CD4-positive, alpha-beta T cell treated with Interferon alpha-2 for 1 hour (primary cell): Measurements from ENCODE around the gene TCEANC.

Experiments used
- DNase-seq, 2 donors: peaks; one replicate each; pipeline ENCODE4 v3.0.0-alpha.2; 2020 to 2022

The TCEANC gene

DNA sequence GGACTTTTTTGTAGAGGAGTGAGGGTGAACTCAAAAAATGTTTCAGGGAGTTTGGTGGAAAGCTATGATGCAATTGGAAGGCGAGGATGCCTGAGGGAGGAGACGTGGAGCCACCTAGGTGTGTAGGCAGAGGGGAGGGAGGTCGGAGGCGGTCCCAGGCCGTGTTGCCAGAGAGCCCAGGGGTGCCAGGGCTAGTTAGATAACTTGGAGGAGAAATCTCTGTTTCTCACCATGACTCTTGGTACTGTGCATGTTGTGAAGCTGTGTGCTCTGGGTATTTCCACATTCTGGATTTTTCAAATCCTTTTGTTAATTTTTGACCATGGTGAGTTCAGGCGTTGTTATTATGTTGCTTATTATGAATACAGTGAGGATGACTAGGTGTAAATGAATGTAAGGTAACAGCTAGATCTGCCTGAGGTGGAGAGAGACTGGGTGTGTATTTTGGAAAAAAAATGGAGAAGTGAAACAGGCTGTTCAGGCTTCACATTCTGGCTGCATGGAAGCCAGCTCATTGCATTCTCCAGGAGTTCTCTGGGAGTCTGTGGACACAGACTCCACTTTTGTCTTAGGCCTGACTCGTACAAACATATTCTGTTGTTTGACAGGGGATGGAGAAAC lies 40.5 kb downstream of the TCEANC start:
- DNase-seq: no peak

DNA sequence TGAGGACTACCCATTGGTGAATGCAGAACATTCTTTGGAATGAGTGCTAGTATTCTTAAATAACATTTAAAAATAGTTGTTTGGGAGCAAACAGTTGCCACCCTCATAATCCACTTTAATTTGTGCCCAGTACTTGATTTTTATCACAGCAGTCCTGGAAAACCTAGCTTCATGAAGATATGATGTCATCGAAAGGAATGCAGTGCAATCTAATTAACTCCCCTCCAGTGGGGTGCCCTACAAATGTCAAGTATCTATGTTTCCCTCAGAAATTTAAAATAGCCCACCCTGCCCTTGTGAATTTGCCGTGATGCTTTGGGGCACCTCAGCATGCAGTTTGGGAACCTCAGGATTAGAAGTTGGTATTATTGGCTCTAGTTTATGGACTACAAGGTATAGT lies 41.4 kb downstream of the TCEANC start:
- DNase-seq: no peak

DNA sequence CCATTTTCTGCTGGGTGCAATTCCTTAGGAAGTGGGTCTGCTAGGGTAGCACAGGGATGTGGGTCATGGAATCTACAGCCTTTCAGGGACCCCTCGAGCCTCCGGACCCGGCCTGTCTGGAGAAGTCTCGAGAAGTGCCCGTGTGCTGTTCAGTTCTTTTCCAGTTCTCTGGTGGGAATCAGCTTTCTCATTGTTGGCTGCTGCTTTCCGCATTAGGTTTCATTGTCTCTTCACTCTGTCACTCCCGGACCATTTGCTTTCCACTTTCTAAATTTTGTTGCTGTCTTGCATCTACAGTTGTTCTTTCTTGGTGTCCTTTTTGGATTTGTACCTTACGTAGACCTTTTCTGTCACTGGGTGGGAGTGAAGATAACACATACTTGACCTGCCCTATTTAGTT lies 42.0 kb downstream of the TCEANC start:
- DNase-seq: no peak

DNA sequence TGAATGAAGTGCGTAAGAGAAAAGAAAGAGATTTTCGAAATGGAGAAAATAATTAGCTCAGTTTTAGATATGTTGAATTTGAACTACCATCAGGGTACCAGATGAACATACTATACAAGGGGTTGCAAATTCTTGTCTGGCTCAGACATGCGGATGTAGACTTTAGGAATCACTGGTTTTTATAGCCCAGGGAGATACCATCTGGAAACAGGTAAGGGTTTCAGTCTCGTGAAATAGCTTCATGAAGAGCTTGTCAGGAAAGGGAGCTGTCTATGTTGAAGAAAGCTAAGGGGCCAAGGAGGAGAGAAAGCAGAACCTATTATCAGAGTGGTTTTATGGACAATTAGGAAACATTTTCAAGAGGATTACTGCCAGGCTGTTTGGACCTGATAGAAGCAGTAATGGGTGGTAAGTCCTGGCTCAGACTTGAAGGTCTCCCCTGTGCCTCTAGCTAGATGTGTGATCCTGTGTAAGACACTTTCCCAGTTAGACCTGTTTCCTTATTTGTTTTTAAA lies 42.7 kb downstream of the TCEANC start:
- DNase-seq: no peak

DNA sequence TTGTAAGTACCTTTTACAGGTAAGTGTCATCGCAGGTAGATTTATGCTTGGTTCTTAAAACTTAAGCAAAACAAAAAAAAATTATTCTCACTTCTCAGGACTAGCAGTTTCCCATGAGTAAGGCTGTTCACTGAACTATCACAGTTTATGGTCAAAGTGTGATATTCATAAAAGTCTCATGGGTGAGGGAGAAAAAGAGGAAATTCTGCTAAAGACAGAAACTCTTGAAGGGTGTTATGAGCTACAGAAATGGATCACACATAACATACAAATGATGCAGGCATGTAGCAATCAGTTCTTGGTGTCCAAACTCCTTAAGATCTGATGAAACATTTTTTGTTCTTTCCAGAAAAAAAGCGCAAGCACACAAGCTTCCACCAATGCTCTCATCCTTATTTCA lies 44.5 kb downstream of the TCEANC start:
- no peak for DNase-seq

DNA sequence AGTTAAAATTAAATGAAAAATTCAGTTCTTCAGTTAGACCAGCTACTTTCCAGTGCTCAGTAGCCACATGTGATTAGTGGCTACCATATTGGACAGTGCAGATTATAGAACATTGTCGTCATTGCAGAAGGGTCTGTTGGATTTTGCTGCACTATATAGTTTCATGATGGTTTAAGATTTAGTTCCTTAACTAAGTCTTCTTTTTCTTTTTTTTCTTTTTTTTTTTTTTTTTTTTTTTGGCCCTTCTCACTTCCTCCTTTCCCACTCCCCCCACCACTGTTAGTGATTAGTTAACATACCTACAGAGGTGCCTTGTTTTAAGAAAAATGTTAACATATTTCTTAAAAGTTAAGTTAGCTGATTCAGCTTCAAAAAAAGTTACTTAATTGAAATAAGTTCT lies 45.0 kb downstream of the TCEANC start:
- no peak for DNase-seq

DNA sequence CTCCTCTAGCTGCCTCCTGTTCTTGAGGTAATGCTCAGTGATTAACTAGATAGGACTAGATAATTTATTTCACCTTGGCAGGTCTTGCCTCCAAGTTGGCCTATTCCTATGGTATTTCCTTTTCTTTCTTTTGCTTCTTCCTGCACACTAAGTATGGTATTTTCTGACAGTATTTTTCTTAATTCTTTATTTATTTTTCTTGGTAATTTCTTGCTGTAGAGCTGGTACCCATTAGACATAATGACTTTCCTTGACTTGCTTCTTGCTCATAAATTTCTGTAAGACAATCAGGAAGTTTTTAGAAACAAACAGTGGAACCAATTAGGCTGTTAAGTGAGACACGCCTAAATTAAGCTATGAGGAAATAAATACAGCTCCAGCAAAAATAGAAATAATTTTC lies 45.5 kb downstream of the TCEANC start:
- no peak for DNase-seq

DNA sequence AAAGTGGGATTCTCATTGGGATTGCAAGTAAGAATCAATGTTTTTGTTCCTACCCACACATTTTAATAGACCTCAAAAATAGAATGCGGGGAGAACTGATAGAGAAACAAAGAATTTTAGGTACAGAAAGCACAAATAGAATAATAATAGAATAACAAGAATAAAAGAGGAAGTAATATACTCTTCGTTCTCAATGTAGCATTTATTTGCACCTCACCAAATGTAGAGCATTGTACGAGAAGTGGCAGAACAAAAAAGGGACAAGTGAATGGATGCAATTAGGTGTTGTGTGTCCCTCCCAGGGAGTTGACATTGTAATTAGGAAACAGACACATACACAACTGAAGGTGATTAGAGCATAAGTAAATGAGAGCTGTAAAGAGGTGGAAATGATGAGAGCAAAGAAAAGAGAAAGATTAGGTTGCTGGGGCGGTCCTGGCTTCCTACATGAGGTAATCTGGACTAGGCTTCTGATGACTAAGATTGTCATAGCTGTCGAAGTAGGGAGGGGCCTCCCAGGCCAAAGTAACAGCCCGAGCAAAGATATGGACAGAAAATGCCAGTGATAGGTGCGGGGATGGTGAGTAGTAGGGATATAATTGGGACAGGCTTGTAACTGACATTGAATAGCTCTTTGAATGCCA lies 46.4 kb downstream of the TCEANC start:
- no peak for DNase-seq

DNA sequence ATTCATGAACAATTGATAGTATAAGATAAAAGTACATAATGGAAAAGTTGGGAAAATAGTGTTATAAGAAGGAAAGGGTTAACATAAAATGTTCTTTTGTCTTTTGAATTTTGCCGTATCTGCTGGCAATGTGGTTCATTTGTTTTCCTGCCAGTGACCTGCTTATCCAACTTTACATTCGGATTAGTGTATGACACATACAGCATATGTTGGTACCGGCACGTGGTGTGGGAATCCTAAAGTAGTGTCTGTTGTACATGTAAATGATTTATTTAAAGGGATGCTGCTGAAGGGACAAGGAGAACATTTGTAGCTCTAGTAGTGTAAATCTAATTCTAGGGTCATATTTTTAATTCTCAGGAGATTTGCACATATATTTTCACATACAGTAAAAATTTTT lies 47.4 kb downstream of the TCEANC start:
- no peak for DNase-seq

DNA sequence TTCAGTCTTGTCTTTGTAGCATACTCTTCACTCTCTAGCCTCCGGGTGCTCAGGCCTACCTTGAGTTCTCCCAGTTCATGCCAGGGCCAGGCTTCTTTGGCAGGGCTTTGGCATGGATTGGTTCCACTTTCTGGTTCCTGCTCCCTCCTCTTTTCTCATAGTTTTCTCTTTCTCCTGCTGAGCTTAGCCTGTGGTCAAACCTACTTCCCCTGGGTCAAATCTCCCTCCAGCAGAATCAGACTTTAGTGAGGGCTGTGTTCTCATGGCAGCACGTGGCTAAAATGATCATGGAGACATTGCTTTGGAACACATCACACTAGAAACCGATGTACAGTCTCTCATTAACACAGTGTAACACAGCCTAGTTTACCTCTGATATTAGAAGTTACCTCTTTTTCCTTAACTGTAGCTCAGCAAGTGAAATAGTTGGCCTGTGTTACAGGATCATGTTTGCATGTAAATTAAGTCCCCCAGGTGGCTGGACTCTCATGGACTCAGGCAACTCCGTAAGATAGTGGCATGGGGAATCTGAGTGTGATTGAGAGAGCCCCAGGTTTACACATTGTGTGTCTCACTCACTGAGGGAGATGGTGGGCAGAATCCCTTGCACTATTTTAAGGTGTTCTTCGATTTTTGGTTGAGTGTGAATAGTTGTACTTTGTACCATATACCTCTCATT lies 49.3 kb downstream of the TCEANC start:
- DNase-seq: no peak

DNA sequence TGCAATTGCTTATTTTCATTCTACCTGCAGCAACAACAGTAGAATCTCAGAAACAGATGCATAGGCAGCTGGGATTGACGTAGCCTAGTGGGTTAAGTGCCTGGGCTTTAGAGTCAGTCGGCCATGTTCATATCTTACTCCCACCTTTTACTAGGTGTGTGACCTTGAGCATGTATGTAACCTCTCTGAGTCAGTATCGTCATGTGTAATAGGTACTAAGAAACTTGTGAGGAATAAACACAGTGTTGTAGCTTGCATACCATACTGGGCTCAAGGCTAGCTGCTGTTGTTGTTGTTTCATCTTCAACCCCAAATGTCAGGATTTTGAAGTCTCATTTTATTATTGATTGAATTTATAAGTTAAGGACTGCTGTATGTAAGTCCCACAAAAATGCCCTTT lies 50.2 kb downstream of the TCEANC start:
- no peak for DNase-seq

DNA sequence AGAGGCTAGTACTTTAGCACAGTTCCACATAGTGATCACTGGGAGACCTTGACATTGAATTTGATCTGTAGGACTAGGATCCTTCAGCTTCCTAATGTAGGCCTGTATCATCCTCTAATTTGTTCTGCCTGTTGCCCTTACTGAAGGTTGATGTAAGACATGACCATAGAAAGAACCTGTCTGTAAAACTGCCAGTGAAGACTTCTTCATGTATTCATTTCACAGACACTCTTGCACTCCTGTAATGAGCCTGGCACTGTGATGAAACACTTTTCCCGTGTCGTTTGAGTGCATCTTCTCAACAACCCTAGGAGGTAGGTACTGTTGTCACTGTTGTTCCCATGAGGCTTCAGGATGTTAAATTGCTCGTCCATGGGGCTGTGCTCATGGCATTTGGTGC lies 50.6 kb downstream of the TCEANC start:
- no peak for DNase-seq

DNA sequence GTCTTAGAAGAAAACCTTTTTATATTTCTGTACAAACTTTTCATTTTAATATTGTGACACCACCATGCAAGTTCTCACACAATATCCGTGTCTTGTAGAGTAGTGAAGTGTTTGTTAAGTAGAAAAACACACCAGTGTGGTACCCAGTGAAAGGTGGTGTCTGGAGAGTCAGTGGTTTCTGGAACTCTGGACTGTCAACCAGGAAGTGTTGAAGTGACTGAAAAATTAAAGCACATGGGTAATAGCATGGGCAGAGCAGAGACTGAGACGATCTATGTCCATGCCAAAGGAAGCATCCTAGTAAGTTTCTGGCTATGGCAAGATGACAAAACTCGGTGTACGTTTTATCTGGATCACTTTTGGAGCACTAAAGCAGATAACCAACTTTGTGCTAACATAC lies 58.2 kb downstream of the TCEANC start:
- no peak for DNase-seq
